OCI-LY1 (cell line): ENCODE data around the gene LCAT.

Experiments used
- EZH2 ChIP-seq: fragments of 200-600 bp; sonication (generic), shearing (Covaris generic); IDR thresholded peaks from 2 replicates; pipeline ENCODE4 v1.8.0; 2017; ENCODE audit warnings: borderline replicate concordance, mixed run types, mild to moderate bottlenecking, antibody characterized with exemption, low read length, moderate library complexity, mixed read lengths
- TF ChIP-seq, protein P1 (sequence below): fragments of 200-600 bp; sonication (generic), shearing (Covaris generic); IDR thresholded peaks from 2 replicates; pipeline ENCODE4 v1.5.1; 2017; ENCODE audit warnings: mild to moderate bottlenecking, antibody characterized with exemption, low read length, moderate library complexity, mixed read lengths

DNA sequence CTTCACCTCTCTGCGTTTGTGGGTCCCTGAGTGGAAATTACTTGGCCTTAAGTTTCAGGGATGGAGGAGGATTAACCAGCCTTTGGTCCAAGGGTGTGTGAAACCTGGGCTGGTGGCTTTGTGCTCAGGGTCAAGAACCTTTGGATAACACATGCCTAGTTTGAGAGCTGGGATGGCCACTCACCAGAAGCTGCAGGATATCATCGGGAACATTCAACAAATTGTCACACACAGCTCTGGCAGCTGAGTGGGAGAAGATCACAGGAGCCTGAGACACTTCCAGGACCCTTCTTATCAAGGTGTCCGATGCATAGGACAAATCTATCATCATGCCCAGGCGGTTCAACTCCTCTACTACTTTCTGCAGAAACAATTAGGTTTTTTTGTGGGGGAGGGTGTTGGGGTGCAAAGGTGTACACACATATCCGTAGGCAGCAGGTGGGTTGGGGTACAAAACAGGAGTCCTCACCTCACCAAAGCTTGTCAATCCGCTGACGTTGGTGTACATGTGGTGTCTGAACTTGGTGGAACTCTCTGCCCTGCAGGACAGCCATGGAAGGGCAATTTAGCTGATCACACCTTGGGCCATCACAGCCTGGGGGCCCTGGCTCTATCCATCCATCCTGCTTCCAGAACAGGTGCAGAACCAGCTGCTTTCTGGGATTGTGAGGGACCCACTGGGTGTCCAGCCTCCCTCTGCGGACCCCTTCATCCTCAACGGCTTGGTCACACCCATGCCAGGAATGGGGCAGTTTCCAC, 33.7 kb upstream of the LCAT start:
- TF ChIP-seq, protein P1, sequence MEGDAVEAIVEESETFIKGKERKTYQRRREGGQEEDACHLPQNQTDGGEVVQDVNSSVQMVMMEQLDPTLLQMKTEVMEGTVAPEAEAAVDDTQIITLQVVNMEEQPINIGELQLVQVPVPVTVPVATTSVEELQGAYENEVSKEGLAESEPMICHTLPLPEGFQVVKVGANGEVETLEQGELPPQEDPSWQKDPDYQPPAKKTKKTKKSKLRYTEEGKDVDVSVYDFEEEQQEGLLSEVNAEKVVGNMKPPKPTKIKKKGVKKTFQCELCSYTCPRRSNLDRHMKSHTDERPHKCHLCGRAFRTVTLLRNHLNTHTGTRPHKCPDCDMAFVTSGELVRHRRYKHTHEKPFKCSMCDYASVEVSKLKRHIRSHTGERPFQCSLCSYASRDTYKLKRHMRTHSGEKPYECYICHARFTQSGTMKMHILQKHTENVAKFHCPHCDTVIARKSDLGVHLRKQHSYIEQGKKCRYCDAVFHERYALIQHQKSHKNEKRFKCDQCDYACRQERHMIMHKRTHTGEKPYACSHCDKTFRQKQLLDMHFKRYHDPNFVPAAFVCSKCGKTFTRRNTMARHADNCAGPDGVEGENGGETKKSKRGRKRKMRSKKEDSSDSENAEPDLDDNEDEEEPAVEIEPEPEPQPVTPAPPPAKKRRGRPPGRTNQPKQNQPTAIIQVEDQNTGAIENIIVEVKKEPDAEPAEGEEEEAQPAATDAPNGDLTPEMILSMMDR = no peak
- TF ChIP-seq EZH2 = no peak
